Urinary bladder (tissue), 4 donors: ENCODE results near the gene EEA1. TPM values are rescaled to one million over a fixed set of nuclear protein-coding genes. Genes with fewer than 3 reads are reported as not detected.

Experiments used
- DNase-seq: peaks from one replicate; pipeline ENCODE4 v3.0.0-alpha.2; 2015; ENCODE audit errors: extremely low spot score
- H3K27ac ChIP-seq: one replicate; pipeline ENCODE4 v1.5.1; 2013; ENCODE audit warnings: low read depth, mild to moderate bottlenecking, moderate library complexity
- H3K36me3 ChIP-seq: one replicate; pipeline ENCODE4 v1.6.1; 2013; ENCODE audit warnings: mild to moderate bottlenecking, moderate library complexity; ENCODE audit not compliant: insufficient read depth
- H3K4me1 ChIP-seq: one replicate; pipeline ENCODE4 v1.6.1; 2013; ENCODE audit warnings: mild to moderate bottlenecking, moderate library complexity; ENCODE audit not compliant: insufficient read depth
- H3K4me3 ChIP-seq: one replicate; pipeline ENCODE4 v1.5.1; 2013; ENCODE audit warnings: low read depth, low read length
- WGBS: extraction: QIAGEN DNeasy Blood & Tissue Kit; methylation state at CpG from one replicate; pipeline ENCODE4 v1.1.7; 2013; 5-methylcytosine and 5-hydroxymethylcytosine counted together
- polyA plus RNA-seq: library from polyadenylated mRNA; stranded (reverse); fragments of 200-250 nt; gene quantifications from one replicate; pipeline ENCODE4 v1.2.3, GENCODE V29; 2013
- total RNA-seq: library from RNA; depleted of rRNA; stranded (reverse); fragments of >200 nt; gene quantifications from one replicate; pipeline ENCODE4 v1.2.3, GENCODE V29; 2014
- donor health status: healthy with polysubstance abuse.
- donor health status: healthy.

EEA1 gene
- total and polyA plus RNA-seq, 2 donors = 8.2 to 53.7 TPM

DNA sequence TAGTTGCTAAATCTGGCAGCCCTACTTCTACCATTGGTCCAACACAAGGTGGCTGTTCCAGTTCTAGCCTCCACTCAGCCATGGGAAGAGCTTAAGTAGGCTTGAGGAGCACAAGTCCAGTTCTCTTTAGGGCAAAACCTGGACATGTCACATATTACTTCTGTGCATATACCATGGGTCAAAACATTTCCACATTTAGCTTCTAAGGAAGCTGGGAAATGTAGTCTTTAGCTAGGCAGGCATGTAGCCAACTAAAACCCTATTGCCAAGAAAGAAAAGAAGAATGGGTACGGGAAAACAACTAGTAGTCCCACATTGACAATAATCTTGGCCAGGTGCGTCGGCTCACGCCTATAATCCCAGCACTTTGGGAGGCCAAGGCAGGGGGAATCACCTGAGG is 20.9 kb upstream of the EEA1 start:
- no peak for DNase-seq
- WGBS = 89% methylated on average over 4 of the region's 4 CpGs

DNA sequence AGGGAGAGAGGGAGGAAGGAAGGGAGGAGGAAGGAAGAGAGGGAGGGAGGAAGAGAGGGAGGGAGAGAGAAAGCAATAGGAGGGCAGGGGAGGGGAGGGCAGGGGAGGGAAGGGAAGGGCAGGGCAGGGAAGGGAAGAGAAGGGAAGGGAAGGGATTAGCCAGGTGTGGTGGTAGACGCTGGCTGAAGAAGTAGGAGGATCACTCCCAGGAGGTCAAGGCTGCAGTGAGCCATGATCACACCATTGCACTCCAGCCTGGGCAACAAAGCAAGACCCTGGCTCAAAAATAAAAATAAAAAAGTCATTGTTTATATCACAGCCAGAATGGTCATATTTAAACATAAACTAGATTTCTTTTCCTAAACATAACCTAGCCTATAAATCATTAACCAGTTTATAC is 20.4 kb upstream of the EEA1 start:
- WGBS = 56% methylated on average over 1 of the region's 1 CpG

More for the DNA sequence above, 20.9 kb upstream of the EEA1 start:
- Histone ChIP-seq H3K4me3 (no peak overlapping the region), H3K27ac (no peak overlapping the region), H3K36me3 (no peaks in the 10 kb centered on the region), H3K4me1 (no peaks in the 10 kb centered on the region)

DNA sequence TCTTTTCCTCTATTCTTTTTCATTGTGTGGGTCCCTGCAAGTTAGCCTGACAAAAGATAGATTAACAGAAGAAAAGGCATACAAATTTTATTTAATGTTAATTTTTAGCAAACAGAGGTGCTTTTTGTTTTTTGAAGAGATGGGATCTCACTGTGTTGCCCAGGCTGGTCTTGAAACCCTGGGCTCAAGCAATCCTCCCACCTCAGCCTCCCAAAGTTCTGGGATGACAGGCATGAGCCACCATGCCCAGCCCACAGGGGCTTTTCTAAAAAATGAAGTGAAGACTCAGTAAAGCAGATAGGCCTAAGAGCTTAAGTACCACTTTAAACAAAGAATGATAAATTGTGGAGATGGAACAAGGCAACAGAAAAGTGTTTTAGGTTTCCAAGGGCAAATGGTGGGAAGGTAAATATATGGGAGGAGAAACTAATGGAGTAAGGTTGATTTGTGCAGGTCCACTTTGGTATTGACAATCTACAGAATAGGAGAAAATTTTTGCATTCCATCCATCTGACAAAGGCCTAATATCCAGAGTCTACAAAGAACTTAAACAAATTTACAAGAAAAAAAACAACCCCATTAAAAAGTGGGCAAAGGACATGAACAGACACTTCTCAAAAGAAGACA is 18.6 kb upstream of the EEA1 start:
- Histone ChIP-seq H3K36me3 (no peaks in the 10 kb centered on the region), H3K4me3 (no peak overlapping the region), H3K27ac (no peak overlapping the region), H3K4me1 (no peaks in the 10 kb centered on the region)
- no peak for DNase-seq

More for the DNA sequence above, 20.4 kb upstream of the EEA1 start:
- DNase-seq = no peak
- Histone ChIP-seq H3K36me3 (no peaks in the 10 kb centered on the region), H3K4me1 (no peaks in the 10 kb centered on the region), H3K27ac (no peak overlapping the region), H3K4me3 (no peak overlapping the region)

DNA sequence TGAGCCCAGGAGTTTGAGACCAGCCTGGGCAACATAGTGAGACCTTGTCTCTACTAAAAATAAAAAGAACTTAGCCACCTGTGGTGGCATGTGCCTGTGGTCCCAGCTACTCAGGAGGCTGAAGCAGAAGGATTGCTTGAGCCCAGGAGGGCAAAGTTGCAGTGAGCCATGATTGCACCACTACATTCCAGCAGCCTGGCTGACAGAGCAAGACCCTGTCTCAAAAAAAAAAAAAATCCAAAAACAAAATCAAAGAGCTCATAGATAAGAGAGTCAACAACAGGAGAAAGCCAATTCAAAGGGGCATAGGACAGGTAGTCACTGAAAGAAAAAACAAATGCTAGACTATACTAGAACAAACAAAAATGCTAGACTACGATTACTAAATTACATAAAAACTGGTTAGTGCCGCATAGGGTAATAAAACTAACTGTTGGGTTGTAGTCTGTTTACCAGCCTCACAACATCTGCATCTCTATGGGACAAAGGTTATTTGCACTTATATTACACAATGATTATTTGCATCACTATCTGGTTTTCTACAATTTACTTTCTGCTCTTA is 16.6 kb upstream of the EEA1 start:
- no peak for DNase-seq
- Histone ChIP-seq H3K27ac (no peak overlapping the region), H3K4me1 (no peaks in the 10 kb centered on the region), H3K4me3 (no peak overlapping the region), H3K36me3 (no peaks in the 10 kb centered on the region)
- 80% methylated on average over 2 of the region's 2 CpGs for WGBS

DNA sequence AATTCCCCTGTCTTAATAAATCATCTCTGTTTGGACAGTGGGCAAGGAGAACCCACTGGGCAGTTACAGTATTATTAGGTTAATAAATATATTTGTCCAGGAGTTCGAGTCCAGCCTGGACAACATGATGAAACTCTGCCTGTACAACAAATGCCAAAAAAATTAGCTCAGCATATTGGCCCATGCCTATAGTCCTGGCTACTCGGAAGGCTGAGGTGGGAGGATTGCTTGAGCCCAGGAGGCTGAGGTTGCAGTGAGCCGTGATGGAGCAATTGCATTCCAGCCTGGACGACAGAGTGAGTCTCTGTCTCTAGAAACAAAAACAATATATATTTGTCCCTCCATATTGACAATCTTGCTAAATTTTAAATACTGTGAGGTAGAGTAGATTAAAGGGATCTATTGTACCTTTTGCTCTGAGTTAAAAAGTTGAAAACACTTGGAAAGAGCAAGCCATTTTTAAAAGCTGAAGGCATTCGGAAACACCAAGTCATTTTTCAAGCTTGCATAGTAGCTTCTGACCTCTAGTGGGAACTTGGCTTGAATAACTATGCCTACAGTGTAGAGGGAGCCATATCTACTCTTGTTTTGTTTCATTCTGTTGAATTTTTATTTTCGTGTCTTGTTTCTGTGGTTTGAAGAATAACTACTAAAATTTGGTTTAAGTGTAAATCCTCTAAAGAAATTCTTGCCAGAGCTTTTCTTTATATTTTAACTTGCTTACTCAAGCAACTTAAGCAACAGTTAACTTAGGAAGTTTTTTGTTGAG is 14.6 kb upstream of the EEA1 start:
- Histone ChIP-seq H3K36me3 (no peaks in the 10 kb centered on the region), H3K4me3 (no peak overlapping the region), H3K4me1 (no peaks in the 10 kb centered on the region), H3K27ac (no peak overlapping the region)
- 50% methylated on average over 6 of the region's 6 CpGs for WGBS
- DNase-seq = no peak

DNA sequence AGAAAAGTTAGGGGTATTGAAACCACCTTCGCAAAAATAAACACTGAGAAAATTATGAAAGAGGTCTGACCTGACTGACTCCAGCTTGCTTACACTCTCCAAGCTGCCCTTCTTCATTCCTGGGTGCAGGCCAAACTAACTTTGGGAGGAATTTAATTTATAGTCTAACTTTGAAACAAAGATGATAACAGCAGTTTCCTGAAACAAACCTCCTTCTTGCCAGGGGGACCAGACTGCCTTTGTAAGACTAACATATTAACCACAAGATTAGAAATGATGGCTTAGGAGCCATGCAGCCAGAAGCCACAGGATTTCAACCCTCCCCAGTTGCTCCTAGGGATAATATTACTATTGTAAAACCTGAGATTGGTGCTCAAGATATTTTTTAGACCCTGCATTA is 13.8 kb upstream of the EEA1 start:
- Histone ChIP-seq H3K36me3 (no peaks in the 10 kb centered on the region), H3K4me3 (no peak overlapping the region), H3K4me1 (no peaks in the 10 kb centered on the region), H3K27ac (no peak overlapping the region)
- no peak for DNase-seq
- 24% methylated on average over 1 of the region's 1 CpG for WGBS

DNA sequence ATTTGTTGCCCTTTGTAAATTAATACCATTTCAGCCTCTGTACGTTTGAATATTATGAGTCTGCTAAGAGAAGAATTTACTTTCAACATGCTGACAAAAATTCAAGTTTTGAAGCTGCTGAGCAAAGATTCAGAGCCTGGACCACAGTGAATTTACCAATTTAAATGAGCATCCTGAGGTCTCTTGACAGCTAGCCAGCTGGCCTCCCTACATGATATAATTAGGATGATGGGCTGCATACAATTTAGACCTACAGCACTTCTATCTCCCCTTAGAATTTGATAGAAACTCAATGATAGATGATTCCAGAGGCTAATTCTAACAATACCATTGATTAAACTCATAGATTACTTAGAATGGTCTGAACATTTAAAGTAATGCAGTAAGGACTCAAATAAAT is 10.0 kb upstream of the EEA1 start:
- Histone ChIP-seq H3K36me3 (no peaks in the 10 kb centered on the region), H3K4me1 (no peaks in the 10 kb centered on the region), H3K4me3 (no peak overlapping the region), H3K27ac (no peak overlapping the region)
- WGBS = 69% methylated on average over 1 of the region's 1 CpG
- no peak for DNase-seq

DNA sequence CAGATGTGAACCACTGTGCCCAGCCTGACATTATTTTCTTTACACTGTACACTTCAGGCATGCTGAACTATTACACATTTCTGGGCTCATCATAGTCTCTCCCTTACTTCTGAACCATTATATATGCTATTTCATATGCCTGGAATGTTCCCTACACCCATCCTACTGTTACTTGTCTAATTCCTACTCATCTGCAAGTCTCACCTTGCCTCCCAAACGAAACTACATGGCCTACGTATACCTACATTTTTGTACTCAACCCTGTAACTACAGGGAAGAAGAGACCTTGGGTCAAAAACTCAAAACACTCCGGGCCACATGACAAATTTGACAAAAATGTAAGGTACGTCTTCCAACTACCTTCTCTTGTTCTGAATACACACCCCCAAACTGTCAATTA is 9.5 kb upstream of the EEA1 start:
- no peak overlapping the region for H3K4me3 ChIP-seq
- H3K36me3 ChIP-seq = no peaks in the 10 kb centered on the region
- WGBS = 90% methylated on average over 4 of the region's 4 CpGs
- H3K4me1 ChIP-seq = no peaks in the 10 kb centered on the region
- DNase-seq = no peak
- no peak overlapping the region for H3K27ac ChIP-seq

DNA sequence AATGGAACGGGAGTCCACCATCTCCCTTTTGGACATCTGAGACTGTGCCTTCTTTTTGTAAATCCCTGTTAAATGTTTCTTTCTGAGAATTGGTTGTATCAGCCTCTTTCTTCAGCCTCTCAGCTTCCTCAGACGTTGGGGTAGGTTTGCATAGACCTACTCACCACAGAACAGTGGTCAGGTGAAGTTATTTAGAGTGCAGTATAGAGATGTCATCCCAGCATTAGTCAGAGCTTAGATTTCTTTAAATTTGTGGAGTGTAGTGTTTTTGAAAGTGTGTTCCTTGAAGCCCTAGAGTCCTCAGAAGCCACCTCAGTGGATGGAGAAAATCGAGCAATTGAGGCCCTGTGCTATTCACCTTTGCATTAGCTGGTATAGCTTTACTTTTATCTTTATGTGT is 8.9 kb upstream of the EEA1 start:
- Histone ChIP-seq H3K36me3 (no peaks in the 10 kb centered on the region), H3K4me3 (no peak overlapping the region), H3K27ac (no peak overlapping the region), H3K4me1 (no peaks in the 10 kb centered on the region)
- DNase-seq = no peak
- 94% methylated on average over 3 of the region's 3 CpGs for WGBS

DNA sequence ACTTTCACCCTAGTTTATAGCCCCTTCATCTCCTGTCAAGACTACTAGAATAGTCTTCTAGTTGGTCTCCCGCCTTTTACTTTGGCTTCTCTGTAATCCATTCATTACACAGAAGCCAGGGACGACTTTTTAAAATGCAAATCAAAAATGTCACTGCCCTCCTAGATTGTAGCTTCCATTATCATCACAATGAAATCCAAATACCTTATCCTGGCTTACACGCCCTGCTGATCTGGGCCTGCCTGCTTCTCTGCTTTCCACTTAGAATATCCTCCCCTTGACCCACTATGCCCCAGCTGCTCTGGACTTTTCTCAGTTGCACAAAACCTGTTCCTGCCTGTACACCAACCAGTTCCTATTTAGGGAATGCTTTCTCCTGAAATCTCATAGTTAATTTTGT is 4.5 kb upstream of the EEA1 start:
- Histone ChIP-seq H3K4me3 (no peak overlapping the region), H3K4me1 (no peaks in the 10 kb centered on the region), H3K36me3 (no peaks in the 10 kb centered on the region), H3K27ac (no peak overlapping the region)
- 89% methylated on average over 3 of the region's 3 CpGs for WGBS
- no peak for DNase-seq

DNA sequence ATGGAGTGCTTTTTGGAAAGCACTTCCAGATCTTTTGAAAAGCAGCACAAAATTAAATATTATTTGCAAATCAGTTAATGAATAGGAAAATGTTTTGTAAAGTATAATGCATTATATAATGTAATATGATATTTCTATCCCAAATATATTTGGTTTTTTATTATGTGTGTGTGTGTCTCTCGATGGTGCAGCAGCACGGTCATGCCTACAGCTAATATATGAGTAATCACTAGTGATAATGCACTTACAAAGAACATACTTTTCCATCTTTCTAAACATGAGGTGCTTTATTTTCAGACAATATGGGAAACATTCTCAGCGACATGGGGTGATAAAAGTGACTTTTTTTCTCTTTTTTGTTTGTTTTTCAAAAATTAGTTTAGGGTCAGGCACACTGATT is 1.3 kb upstream of the EEA1 start:
- 63% methylated on average over 3 of the region's 3 CpGs for WGBS
- no peak for DNase-seq
- Histone ChIP-seq H3K27ac (no peak overlapping the region), H3K4me1 (no peaks in the 10 kb centered on the region), H3K4me3 (no peak overlapping the region), H3K36me3 (no peaks in the 10 kb centered on the region)

DNA sequence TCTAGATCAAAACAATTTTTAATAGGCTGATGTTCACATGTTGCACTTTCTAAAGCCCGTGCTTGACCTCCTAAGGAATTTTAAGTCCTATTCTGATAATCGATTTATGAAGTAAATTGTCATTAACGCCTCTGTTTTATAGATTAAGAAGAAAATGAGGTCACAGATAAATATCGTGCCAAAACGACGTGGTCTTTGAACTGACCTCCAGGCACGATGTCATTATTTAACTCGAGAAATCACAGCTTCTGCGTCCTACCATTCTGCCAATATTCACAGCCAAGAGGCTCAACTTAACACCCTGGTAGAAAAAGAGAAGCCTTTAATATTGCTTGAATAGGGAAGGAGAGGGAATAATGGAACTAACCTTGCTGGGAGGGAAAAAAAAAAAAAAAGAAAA is 888 bp upstream of the EEA1 start:
- H3K4me1 ChIP-seq = no peaks in the 10 kb centered on the region
- H3K36me3 ChIP-seq = no peaks in the 10 kb centered on the region
- peak overlapping the region; percentile 88 for H3K27ac ChIP-seq
- peak overlapping the region; percentile 53 for H3K4me3 ChIP-seq
- no peak for DNase-seq
- 5% methylated on average over 9 of the region's 9 CpGs for WGBS

DNA sequence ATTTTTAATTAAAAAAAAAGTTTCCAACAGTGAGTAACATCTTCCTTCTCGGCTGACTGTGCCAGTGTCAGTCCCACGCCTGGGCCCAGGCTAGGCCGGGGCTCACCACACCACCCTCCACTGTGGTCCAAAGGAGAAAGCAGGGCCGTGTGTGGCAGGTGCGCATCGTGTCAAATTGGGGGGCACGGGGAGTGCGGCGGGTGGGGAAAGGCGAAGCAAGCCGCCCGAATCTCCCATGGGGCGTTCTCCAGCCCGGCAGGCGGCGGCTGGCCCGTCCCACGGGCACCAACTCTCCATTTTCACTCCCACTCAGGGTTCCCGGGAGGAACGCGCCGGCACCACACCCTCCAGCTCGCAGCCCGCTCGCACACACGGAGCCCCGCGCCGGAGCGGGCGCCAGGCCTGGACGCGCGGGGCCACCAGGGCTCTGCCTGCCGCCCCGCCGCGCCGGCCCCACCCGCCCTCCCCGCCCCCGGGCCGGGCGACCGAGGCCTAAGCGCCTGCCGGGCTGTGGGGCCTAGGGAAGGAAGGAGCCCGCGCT is 604 bp downstream of the EEA1 start:
- no peaks in the 10 kb centered on the region for H3K36me3 ChIP-seq
- peak overlapping the region; percentile 92 for H3K4me3 ChIP-seq
- peak overlapping the region; percentile 97 for H3K27ac ChIP-seq
- no peak for DNase-seq
- 0% methylated on average over 49 of the region's 49 CpGs for WGBS
- no peaks in the 10 kb centered on the region for H3K4me1 ChIP-seq
